ENCODE measurements around the gene EGFR. TPM values are rescaled to one million over a fixed set of nuclear protein-coding genes. Genes with fewer than 3 reads are reported as not detected.
A peak's percentile ranks its signal among the peaks of the same experiment; 100 is the strongest.

Gene EGFR
- total RNA-seq, 5 donors from 2014 or later (not counting 1 experiment from before 2014, with no cell fraction given), result 0.16 to 0.79 (median 0.35) TPM; not detected in 2

DNA sequence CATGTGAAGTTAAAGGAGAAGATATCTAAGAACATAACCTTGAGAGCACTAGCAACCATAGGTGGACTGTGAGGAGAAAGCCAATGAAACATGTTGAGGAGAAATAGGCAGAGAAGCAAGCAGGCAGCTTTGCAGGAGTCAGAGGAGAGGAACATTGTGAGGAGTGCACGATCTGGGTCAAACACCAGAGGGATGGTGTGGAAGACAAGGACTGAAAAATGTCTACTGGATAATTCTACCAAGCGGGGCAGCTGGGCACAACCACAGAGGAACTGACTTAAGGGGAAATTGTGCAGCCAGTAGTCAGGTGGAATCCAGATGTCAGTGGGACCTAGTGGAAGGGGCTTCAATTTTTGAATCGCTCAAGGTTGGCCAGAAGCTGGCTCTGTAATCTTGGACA, 234.4 kb downstream of the EGFR start:
- Histone ChIP-seq H3K36me3 (ENCODE audit: control insufficient read depth in 2 of 2, extremely low read depth in 1 of 2, insufficient read depth in 1 of 2, low read length in 1 of 2) (no peaks in the 10 kb centered on the region), H3K4me1 (ENCODE audit: control insufficient read depth in 1 of 2, extremely low read depth in 1 of 2, insufficient read depth in 2 of 2, low read length in 2 of 2) (peaks cover 3 to 17% of the 10 kb centered on the region in 2 experiments), H3K9me3 (no peaks in the 10 kb centered on the region), H3K27ac (ENCODE audit: low read length) (no peak overlapping the region), H3K4me3 (ENCODE audit: control insufficient read depth in 1 of 2, extremely low read depth in 1 of 2, low read length in 1 of 2) (no peak overlapping the region), H3K27me3 (replicated peaks in 1 of 2; ENCODE audit: control insufficient read depth in 2 of 2, extremely low read depth in 1 of 2, insufficient read depth in 2 of 2, low read length in 1 of 2) (peaks cover 17 to 38% of the 10 kb centered on the region in 2 experiments)
- H3K36me3 Mint-ChIP-seq, result no peaks in the 10 kb centered on the region
- H3K4me3 Mint-ChIP-seq, result peak overlapping the region in 1 of 3 donors; percentile 94
- POLR2A ChIA-PET, result no interaction called here
- no peak for DNase-seq
- WGBS (ENCODE audit: insufficient coverage), result 77% methylated on average over 2 of the region's 3 CpGs
- no peaks in the 10 kb centered on the region for H3K9me3 Mint-ChIP-seq
- no peak for ATAC-seq (replicated peaks in 1 of 4)
- peaks cover 54 to 66% of the 10 kb centered on the region in 2 donors for H3K27me3 Mint-ChIP-seq
- CTCF ChIA-PET, result interaction anchor here (0.9 to 2.7 kb wide), 3 partner anchors 12 to 494 kb away, joined by 3 to 12 read pairs (median 4); partner anchors contain the start of gene SEC61G (in 1 of the 2)
- peaks cover 7 to 13% (median 7%) of the 10 kb centered on the region in 3 donors for H3K4me1 Mint-ChIP-seq
- peak overlapping the region in 1 of 2 donors; percentile 0 for H3K27ac Mint-ChIP-seq

DNA sequence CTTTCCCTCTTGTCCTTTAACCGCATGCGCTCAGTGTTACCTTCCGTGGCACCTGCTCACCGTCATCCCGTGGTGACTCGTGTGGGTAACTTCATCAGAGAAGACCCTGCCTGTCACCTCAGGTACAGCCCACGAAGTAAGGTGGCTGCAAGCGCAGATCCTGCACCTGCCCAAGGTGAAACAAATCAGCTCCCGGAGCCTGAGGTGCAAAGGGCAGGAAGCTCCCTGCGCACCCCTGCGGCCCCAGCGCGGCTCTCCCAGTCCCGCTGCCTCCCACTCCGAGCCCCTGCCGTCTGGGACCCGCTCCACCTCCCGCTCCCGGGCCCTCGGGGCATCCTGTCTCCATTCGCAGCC, 235.4 kb downstream of the EGFR start:
- peaks cover 54 to 60% of the 10 kb centered on the region in 2 donors for H3K27me3 Mint-ChIP-seq
- ChIA-PET POLR2A (no interaction called here), CTCF (interaction anchor here (0.6 to 2.7 kb wide), 8 partner anchors 16 to 495 kb away, joined by 3 to 20 read pairs (median 6); partner anchors contain the start of gene SEC61G (in 1 of the 2))
- ATAC-seq (replicated peaks in 1 of 4) (no peak), DNase-seq (no peak)
- H3K4me3 Mint-ChIP-seq, result peak overlapping the region; percentile 41 to 94 (median 53)
- H3K4me1 Mint-ChIP-seq, result peaks cover 7 to 13% (median 7%) of the 10 kb centered on the region in 3 donors
- Histone ChIP-seq H3K27ac (ENCODE audit: low read length) (no peak overlapping the region), H3K36me3 (ENCODE audit: control insufficient read depth in 2 of 2, extremely low read depth in 1 of 2, insufficient read depth in 1 of 2, low read length in 1 of 2) (no peaks in the 10 kb centered on the region), H3K4me3 (ENCODE audit: control insufficient read depth in 1 of 2, extremely low read depth in 1 of 2, low read length in 1 of 2) (peak overlapping the region; percentile 37 to 62), H3K27me3 (replicated peaks in 1 of 2; ENCODE audit: control insufficient read depth in 2 of 2, extremely low read depth in 1 of 2, insufficient read depth in 2 of 2, low read length in 1 of 2) (peaks cover 17 to 38% of the 10 kb centered on the region in 2 experiments), H3K4me1 (ENCODE audit: control insufficient read depth in 1 of 2, extremely low read depth in 1 of 2, insufficient read depth in 2 of 2, low read length in 2 of 2) (peaks cover 3 to 17% of the 10 kb centered on the region in 2 experiments), H3K9me3 (no peaks in the 10 kb centered on the region)
- H3K27ac Mint-ChIP-seq, result no peak overlapping the region
- 32% methylated on average over 21 of the region's 21 CpGs for WGBS (ENCODE audit: insufficient coverage)
- H3K9me3 Mint-ChIP-seq, result no peaks in the 10 kb centered on the region
- H3K36me3 Mint-ChIP-seq, result no peaks in the 10 kb centered on the region

DNA sequence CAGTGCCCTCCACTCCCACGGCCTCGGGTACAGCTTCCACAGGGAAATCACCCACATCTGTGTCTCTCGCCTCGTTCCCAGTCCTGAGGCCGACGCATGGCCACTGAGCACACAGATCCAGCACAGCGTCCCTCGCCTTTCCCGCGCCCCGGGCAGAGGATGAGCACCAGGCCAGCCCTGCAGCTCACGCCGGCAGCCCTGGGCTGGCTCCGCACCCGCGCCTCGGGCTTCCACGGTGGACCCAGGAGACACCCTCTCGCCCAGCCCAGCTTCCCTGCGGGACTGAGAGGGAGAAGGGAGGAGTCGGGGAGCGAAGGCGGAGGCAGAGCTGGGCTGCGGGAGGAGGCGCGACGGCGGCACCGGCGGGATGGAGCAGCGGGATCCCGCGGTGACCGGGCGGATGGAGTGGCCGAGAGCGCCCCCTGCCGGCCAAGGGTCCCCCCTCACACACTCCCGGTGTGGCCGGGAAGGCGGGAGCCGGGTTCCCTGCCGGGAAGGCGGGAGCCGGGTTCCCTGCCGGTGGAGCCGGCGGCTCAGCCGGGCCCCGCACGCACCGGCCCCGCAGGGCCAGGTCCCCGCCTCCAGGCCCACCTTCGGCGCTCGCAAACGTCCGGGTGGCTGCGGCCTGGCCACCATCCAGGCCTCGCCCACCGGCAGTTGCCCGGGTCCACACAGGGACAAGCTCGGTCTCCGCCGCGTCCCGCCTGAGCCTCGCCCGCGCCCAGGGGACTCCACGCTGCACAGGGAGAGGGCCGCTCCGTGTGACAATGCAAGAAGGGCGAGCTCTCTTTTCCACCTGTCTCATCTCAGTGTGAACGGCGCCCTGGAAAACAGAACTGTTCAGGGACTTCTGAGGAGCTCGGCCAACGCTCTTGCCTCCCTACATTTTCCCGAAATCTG, 236.0 kb downstream of the EGFR start:
- H3K27me3 Mint-ChIP-seq, result peaks cover 51 to 60% of the 10 kb centered on the region in 2 donors
- H3K4me1 ChIP-seq (ENCODE audit: control insufficient read depth in 1 of 2, extremely low read depth in 1 of 2, insufficient read depth in 2 of 2, low read length in 2 of 2), result peaks cover 3 to 17% of the 10 kb centered on the region in 2 experiments
- DNase-seq (peak in 29 of 35 experiments; percentile 6 to 71 (median 38)), ATAC-seq (replicated peaks in 1 of 4) (peak; percentile 56 to 77 (median 74))
- 2% methylated on average over 80 of the region's 80 CpGs for WGBS (ENCODE audit: insufficient coverage)
- H3K36me3 ChIP-seq (ENCODE audit: control insufficient read depth in 2 of 2, extremely low read depth in 1 of 2, insufficient read depth in 1 of 2, low read length in 1 of 2), result no peaks in the 10 kb centered on the region
- peaks cover 17 to 35% of the 10 kb centered on the region in 2 experiments for H3K27me3 ChIP-seq (replicated peaks in 1 of 2; ENCODE audit: control insufficient read depth in 2 of 2, extremely low read depth in 1 of 2, insufficient read depth in 2 of 2, low read length in 1 of 2)
- H3K27ac ChIP-seq (ENCODE audit: low read length), result no peak overlapping the region
- no peaks in the 10 kb centered on the region for H3K9me3 ChIP-seq
- no peak overlapping the region for H3K27ac Mint-ChIP-seq
- CTCF ChIA-PET, result interaction anchor here (0.6 to 2.7 kb wide), 15 partner anchors 9 to 496 kb away, joined by 3 to 20 read pairs (median 4); partner anchors contain the start of gene SEC61G (in 1 of the 2)
- H3K9me3 Mint-ChIP-seq, result no peaks in the 10 kb centered on the region
- POLR2A ChIA-PET, result no interaction called here
- H3K4me3 ChIP-seq (ENCODE audit: control insufficient read depth in 1 of 2, extremely low read depth in 1 of 2, low read length in 1 of 2), result peak overlapping the region; percentile 45 to 62
- no peaks in the 10 kb centered on the region for H3K36me3 Mint-ChIP-seq
- peak overlapping the region; percentile 83 to 94 (median 86) for H3K4me3 Mint-ChIP-seq
- H3K4me1 Mint-ChIP-seq, result peaks cover 7 to 13% (median 7%) of the 10 kb centered on the region in 3 donors

DNA sequence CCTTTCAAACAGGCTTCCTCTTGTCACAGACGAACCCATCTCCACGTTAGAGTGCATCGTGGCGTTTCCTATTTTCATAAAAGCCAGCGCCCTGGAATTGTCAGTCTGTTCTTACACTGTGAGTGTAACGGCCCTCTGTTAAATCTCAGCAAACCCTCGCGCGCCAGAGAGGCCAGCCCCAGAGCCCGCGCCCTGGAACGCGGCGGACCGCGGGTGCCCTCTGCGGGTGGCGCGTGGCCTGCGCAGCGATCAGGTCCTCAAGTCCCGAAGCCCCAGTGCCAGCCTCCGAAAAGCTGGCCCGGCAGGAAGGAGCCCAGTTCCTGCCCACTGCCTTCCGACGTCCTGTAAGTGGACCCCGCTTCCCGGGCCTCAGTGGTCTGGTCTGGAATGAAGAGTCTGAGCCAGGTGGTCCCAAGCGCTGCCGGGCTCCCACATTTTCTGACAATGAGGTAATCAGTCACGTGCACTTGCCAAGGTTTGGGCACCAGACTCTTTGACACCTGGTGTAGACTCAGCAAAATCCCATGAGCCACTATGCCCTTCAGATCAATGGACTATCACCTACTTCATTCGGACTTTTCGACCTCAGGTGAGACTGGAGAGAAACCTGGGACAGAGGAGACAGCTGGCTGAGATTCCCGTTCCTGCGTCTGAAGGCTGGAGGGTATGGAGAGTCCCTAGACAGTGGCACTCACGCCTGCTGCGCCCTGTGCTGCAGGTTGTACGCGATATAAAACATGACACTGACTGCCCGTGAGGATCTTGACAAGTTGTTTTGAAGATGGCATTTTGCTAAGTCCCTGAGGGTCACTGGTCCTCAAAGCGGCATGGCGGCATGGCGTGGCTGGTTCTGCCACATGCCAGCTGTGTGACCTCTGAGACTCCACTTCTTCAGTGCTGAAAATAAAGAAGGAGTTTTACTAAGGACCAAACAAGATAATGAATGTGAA, 237.0 kb downstream of the EGFR start:
- ChIA-PET POLR2A (no interaction called here), CTCF (interaction anchor here (0.8 to 2.7 kb wide), 10 partner anchors 10 to 497 kb away, joined by 3 to 20 read pairs (median 4); partner anchors contain the start of gene SEC61G (in 1 of the 2))
- Mint-ChIP-seq H3K4me3 (peak overlapping the region; percentile 83 to 94 (median 86)), H3K27ac (no peak overlapping the region), H3K36me3 (no peaks in the 10 kb centered on the region), H3K27me3 (peaks cover 44 to 55% of the 10 kb centered on the region in 2 donors), H3K9me3 (no peaks in the 10 kb centered on the region), H3K4me1 (peaks cover 7 to 13% (median 7%) of the 10 kb centered on the region in 3 donors)
- Histone ChIP-seq H3K4me3 (ENCODE audit: control insufficient read depth in 1 of 2, extremely low read depth in 1 of 2, low read length in 1 of 2) (peak overlapping the region; percentile 45 to 62), H3K36me3 (ENCODE audit: control insufficient read depth in 2 of 2, extremely low read depth in 1 of 2, insufficient read depth in 1 of 2, low read length in 1 of 2) (no peaks in the 10 kb centered on the region), H3K4me1 (ENCODE audit: control insufficient read depth in 1 of 2, extremely low read depth in 1 of 2, insufficient read depth in 2 of 2, low read length in 2 of 2) (peaks cover 3 to 17% of the 10 kb centered on the region in 2 experiments), H3K27ac (ENCODE audit: low read length) (no peak overlapping the region), H3K9me3 (no peaks in the 10 kb centered on the region), H3K27me3 (replicated peaks in 1 of 2; ENCODE audit: control insufficient read depth in 2 of 2, extremely low read depth in 1 of 2, insufficient read depth in 2 of 2, low read length in 1 of 2) (peaks cover 17 to 35% of the 10 kb centered on the region in 2 experiments)
- DNase-seq (peak in 33 of 35 experiments; percentile 29 to 79 (median 53)), ATAC-seq (replicated peaks in 1 of 4) (peak; percentile 85 to 94 (median 90))
- WGBS (ENCODE audit: insufficient coverage), result 29% methylated on average over 39 of the region's 43 CpGs

DNA sequence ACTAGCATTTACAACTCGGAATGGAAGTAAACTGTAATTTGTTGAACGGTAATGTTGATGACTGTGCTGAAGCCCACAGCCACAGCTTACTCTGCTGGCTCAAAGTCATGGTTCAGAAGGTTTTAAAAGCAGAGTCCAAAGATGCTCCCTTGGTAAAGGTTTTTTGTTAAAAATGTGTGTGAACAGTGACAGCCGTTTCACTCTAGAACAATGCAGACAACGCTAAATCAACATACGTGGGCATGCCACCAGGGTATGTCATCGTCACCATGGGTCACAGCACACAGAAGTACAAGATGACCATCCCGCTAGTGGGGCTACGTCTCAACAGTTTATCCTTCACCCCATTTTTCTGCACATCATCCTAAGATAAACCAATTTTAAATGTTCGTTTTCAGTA, 239.8 kb downstream of the EGFR start:
- Mint-ChIP-seq H3K4me3 (no peak overlapping the region), H3K9me3 (no peaks in the 10 kb centered on the region), H3K27me3 (peaks cover 25 to 34% of the 10 kb centered on the region in 2 donors), H3K27ac (no peak overlapping the region), H3K4me1 (peaks cover 7 to 13% (median 7%) of the 10 kb centered on the region in 3 donors), H3K36me3 (no peaks in the 10 kb centered on the region)
- CTCF ChIA-PET, result interaction anchor here in 1 of 2 donors (0.8 kb wide), 1 partner anchor 139 kb away, joined by 3 read pairs; no protein-coding TSS in a partner anchor
- Histone ChIP-seq H3K27ac (ENCODE audit: low read length) (no peak overlapping the region), H3K27me3 (replicated peaks in 1 of 2; ENCODE audit: control insufficient read depth in 2 of 2, extremely low read depth in 1 of 2, insufficient read depth in 2 of 2, low read length in 1 of 2) (peaks cover 7 to 34% of the 10 kb centered on the region in 2 experiments), H3K9me3 (no peaks in the 10 kb centered on the region), H3K36me3 (ENCODE audit: control insufficient read depth in 2 of 2, extremely low read depth in 1 of 2, insufficient read depth in 1 of 2, low read length in 1 of 2) (no peaks in the 10 kb centered on the region), H3K4me1 (ENCODE audit: control insufficient read depth in 1 of 2, extremely low read depth in 1 of 2, insufficient read depth in 2 of 2, low read length in 2 of 2) (peaks cover 3 to 17% of the 10 kb centered on the region in 2 experiments), H3K4me3 (ENCODE audit: control insufficient read depth in 1 of 2, extremely low read depth in 1 of 2, low read length in 1 of 2) (no peak overlapping the region)
- WGBS (ENCODE audit: insufficient coverage), result 84% methylated on average over 8 of the region's 9 CpGs
- POLR2A ChIA-PET, result no interaction called here
- DNase-seq, result no peak
- no peak for ATAC-seq (replicated peaks in 1 of 4)

Data from T-cell (primary cell).